ENCODE measurements around the gene FALEC. TPM values are rescaled to one million over a fixed set of nuclear protein-coding genes. Genes with fewer than 3 reads are reported as not detected.

Gene FALEC
- polyA plus RNA-seq, 1 donor (not counting 4 experiments of a cell fraction or from before 2014, with no cell fraction given), result 0.12 TPM

DNA sequence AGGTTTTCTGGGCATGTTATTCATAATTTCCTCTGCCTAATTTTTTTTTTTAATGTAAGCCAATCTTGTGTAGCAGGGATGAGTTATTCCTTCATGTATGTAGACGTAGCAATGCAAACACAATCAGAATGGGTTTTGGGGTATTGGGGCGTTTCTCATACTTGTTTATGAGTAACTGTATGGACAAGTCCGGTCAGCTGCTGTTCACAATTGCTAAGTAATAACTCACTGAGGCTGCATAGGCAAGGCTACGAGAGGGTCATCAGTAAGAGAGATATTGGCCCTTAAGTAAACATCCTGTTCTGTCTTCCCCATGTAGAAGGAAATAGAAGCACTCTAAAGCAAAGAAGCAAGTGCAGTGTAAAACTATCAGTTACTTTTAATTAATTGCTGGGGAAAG, 37.8 kb upstream of the FALEC start:
- Histone ChIP-seq H3K36me3 (ENCODE audit: control insufficient read depth in 2 of 2, extremely low read depth in 1 of 2, insufficient read depth in 2 of 2, low read length in 2 of 2) (peaks cover 0 to 1% of the 10 kb centered on the region in 2 experiments), H3K9ac (ENCODE audit: control insufficient read depth, extremely low read depth, insufficient read depth, low read length) (peak overlapping the region; percentile 75), H3K4me3 (ENCODE audit: control insufficient read depth in 2 of 3, extremely low read depth in 1 of 3, insufficient read depth in 2 of 3, low read depth in 1 of 3, low read length in 3 of 3) (peak overlapping the region in 1 of 3 experiments; percentile 5), H3K4me1 (ENCODE audit: control insufficient read depth, extremely low read depth, insufficient read depth, low read length) (peaks cover 30% of the 10 kb centered on the region), H3K79me2 (ENCODE audit: control insufficient read depth, insufficient read depth, low read length) (no peaks in the 10 kb centered on the region), H3K4me2 (ENCODE audit: control insufficient read depth, extremely low read depth, insufficient read depth, low read depth, low read length) (peak overlapping the region; percentile 87), H3K27me3 (ENCODE audit: control insufficient read depth, extremely low read depth, insufficient read depth, low read length) (no peaks in the 10 kb centered on the region), H4K20me1 (ENCODE audit: control insufficient read depth, extremely low read depth, insufficient read depth, low read length) (no peaks in the 10 kb centered on the region), H3K9me1 (ENCODE audit: control insufficient read depth, extremely low read depth, insufficient read depth, low read length) (no peaks in the 10 kb centered on the region), H3K27ac (ENCODE audit: control insufficient read depth, insufficient read depth, low read length) (peak overlapping the region; percentile 96), H2AFZ (ENCODE audit: control insufficient read depth, low read length) (no peak overlapping the region), H3K9me3 (ENCODE audit: control insufficient read depth, low read depth, low read length) (no peaks in the 10 kb centered on the region)
- dilution Hi-C loops (cut with MboI; ENCODE audit: extremely low pct_ligation_motif_present, low sequenced_read_pairs), result no loop called here
- DNase-seq (ENCODE audit: low read depth, low spot score) (peak; percentile 91), FAIRE-seq (peak; percentile 86)
- no peak for TF ChIP-seq EZH2 (IDR thresholded peaks at IDR 0.05; ENCODE audit: low read length)
- no peak for TF ChIP-seq CTCF (optimal IDR thresholded peaks at IDR 0.05 in 1 of 3, IDR thresholded peaks at IDR 0.05 in 1 of 3, conservative IDR thresholded peaks at IDR 0.05 in 1 of 3; ENCODE audit: extremely low read depth in 1 of 3, insufficient read depth in 2 of 3, low read length in 3 of 3)

DNA sequence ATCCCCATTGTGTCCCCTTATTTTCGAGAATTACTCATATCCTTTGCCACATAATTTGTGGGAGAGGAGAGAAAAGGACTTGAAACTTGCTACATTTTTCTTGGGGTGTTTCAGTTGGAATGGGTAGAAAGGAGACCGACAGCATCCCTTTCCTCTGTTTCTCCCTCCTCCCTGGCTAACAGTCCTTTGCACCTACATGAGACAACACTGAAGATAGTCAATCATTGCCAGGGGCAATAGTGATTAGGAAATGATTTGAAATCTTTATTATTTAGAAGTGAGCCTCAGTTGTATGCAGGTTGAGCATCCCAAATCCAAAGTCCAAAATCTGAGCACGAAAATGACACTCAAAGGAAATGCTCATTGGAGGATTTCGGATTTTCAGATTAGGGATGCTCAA, 36.2 kb upstream of the FALEC start:
- Histone ChIP-seq H3K27ac (ENCODE audit: control insufficient read depth, insufficient read depth, low read length) (no peak overlapping the region), H3K9me1 (ENCODE audit: control insufficient read depth, extremely low read depth, insufficient read depth, low read length) (no peaks in the 10 kb centered on the region), H3K4me1 (ENCODE audit: control insufficient read depth, extremely low read depth, insufficient read depth, low read length) (peaks cover 30% of the 10 kb centered on the region), H3K4me2 (ENCODE audit: control insufficient read depth, extremely low read depth, insufficient read depth, low read depth, low read length) (no peak overlapping the region), H3K4me3 (ENCODE audit: control insufficient read depth in 2 of 3, extremely low read depth in 1 of 3, insufficient read depth in 2 of 3, low read depth in 1 of 3, low read length in 3 of 3) (no peak overlapping the region), H3K9ac (ENCODE audit: control insufficient read depth, extremely low read depth, insufficient read depth, low read length) (no peak overlapping the region), H3K27me3 (ENCODE audit: control insufficient read depth, extremely low read depth, insufficient read depth, low read length) (no peaks in the 10 kb centered on the region), H3K9me3 (ENCODE audit: control insufficient read depth, low read depth, low read length) (no peaks in the 10 kb centered on the region), H4K20me1 (ENCODE audit: control insufficient read depth, extremely low read depth, insufficient read depth, low read length) (no peaks in the 10 kb centered on the region), H2AFZ (ENCODE audit: control insufficient read depth, low read length) (no peak overlapping the region), H3K79me2 (ENCODE audit: control insufficient read depth, insufficient read depth, low read length) (no peaks in the 10 kb centered on the region), H3K36me3 (ENCODE audit: control insufficient read depth in 2 of 2, extremely low read depth in 1 of 2, insufficient read depth in 2 of 2, low read length in 2 of 2) (no peaks in the 10 kb centered on the region)
- FAIRE-seq (no peak), DNase-seq (ENCODE audit: low read depth, low spot score) (no peak)
- dilution Hi-C loops (cut with MboI; ENCODE audit: extremely low pct_ligation_motif_present, low sequenced_read_pairs), result no loop called here
- no peak for TF ChIP-seq EZH2 (IDR thresholded peaks at IDR 0.05; ENCODE audit: low read length)
- no peak for TF ChIP-seq CTCF (optimal IDR thresholded peaks at IDR 0.05 in 1 of 3, IDR thresholded peaks at IDR 0.05 in 1 of 3, conservative IDR thresholded peaks at IDR 0.05 in 1 of 3; ENCODE audit: extremely low read depth in 1 of 3, insufficient read depth in 2 of 3, low read length in 3 of 3)
